DOHH2 (cell line): ENCODE results near the gene MMP20.

Experiments
- CTCF ChIP-seq: fragments of 200-600 bp; sonication (generic); IDR thresholded peaks from one replicate; pipeline ENCODE4 v1.5.1; 2014; ENCODE audit warnings: antibody characterized with exemption, mild to moderate bottlenecking, low read depth, low read length; ENCODE audit not compliant: poor library complexity, severe bottlenecking
- EZH2phosphoT487 ChIP-seq: fragments of 200-600 bp; sonication (generic); IDR thresholded peaks from 2 replicates; pipeline ENCODE4 v1.6.1; 2017; ENCODE audit warnings: borderline replicate concordance, mild to moderate bottlenecking, antibody characterized with exemption, low read length, moderate library complexity, mixed read lengths

GRCh38 chr11:102552447-102553194, 72.5 kb downstream of the MMP20 start:
- TF ChIP-seq CTCF (no peak), EZH2phosphoT487 (no peak)
